ENCODE measurements around the gene UPP1.

UPP1 gene

DNA sequence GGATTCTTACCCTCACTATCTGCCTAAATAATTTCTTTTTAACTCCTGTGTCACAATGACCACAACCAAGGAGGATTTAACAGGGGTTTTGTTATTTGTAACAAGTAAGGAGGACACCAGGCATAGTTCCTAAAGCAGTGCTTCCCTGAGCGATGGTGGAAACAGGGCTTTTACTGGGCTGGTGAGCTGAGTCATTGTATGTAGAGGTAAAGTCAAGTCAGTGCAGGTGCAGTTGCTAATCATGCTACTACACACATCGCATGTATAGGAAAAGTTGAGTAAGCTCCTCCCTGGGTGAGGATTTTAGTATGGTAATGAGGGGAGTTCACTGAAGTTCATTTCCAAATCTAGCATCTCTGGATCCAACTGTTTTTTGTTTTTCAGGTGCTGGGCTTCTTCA is 59.2 kb downstream of the UPP1 start:
- H3K27me3 ChIP-seq (ENCODE audit: control insufficient read depth, insufficient read depth, low read length, poor library complexity, severe bottlenecking): no peaks in the 10 kb centered on the region
- WGBS, 2 experiments: 96% methylated on average over 2 of the region's 2 CpGs
- H3K4me3 ChIP-seq (ENCODE audit: insufficient read depth, low read depth, low read length): no peak overlapping the region
- H3K27ac ChIP-seq (ENCODE audit: insufficient read depth, low read depth, low read length, poor library complexity, severe bottlenecking): no peak overlapping the region
- H3K9me3 ChIP-seq (ENCODE audit: control insufficient read depth, low read length): no peaks in the 10 kb centered on the region
- H3K36me3 ChIP-seq (ENCODE audit: control insufficient read depth, insufficient read depth, low read length): no peaks in the 10 kb centered on the region
- no peaks in the 10 kb centered on the region for H3K4me1 ChIP-seq (ENCODE audit: control insufficient read depth, insufficient read depth, low read length)

- Histone ChIP-seq H3K27me3 (ENCODE audit: control insufficient read depth, insufficient read depth, low read length, poor library complexity, severe bottlenecking) (no peaks in the 10 kb centered on the region), H3K4me3 (ENCODE audit: insufficient read depth, low read depth, low read length) (no peak overlapping the region), H3K36me3 (ENCODE audit: control insufficient read depth, insufficient read depth, low read length) (no peaks in the 10 kb centered on the region), H3K4me1 (ENCODE audit: control insufficient read depth, insufficient read depth, low read length) (no peaks in the 10 kb centered on the region), H3K9me3 (ENCODE audit: control insufficient read depth, low read length) (no peaks in the 10 kb centered on the region), H3K27ac (ENCODE audit: insufficient read depth, low read depth, low read length, poor library complexity, severe bottlenecking) (no peak overlapping the region)
Measured at GRCh38 chr7:48149058-48149457, 60.0 kb downstream of the UPP1 start.

GRCh38 chr7:48150086-48150485 is 61.0 kb downstream of the UPP1 start:
- H3K9me3 ChIP-seq (ENCODE audit: control insufficient read depth, low read length): no peaks in the 10 kb centered on the region
- whole genome bisulfite sequencing, 2 experiments: 91 to 95% methylated on average over 3 of the region's 3 CpGs
- no peak overlapping the region for H3K4me3 ChIP-seq (ENCODE audit: insufficient read depth, low read depth, low read length)
- no peaks in the 10 kb centered on the region for H3K36me3 ChIP-seq (ENCODE audit: control insufficient read depth, insufficient read depth, low read length)
- H3K27ac ChIP-seq (ENCODE audit: insufficient read depth, low read depth, low read length, poor library complexity, severe bottlenecking): no peak overlapping the region
- H3K27me3 ChIP-seq (ENCODE audit: control insufficient read depth, insufficient read depth, low read length, poor library complexity, severe bottlenecking): no peaks in the 10 kb centered on the region
- no peaks in the 10 kb centered on the region for H3K4me1 ChIP-seq (ENCODE audit: control insufficient read depth, insufficient read depth, low read length)

- Histone ChIP-seq H3K27me3 (ENCODE audit: control insufficient read depth, insufficient read depth, low read length, poor library complexity, severe bottlenecking) (no peaks in the 10 kb centered on the region), H3K9me3 (ENCODE audit: control insufficient read depth, low read length) (no peaks in the 10 kb centered on the region), H3K27ac (ENCODE audit: insufficient read depth, low read depth, low read length, poor library complexity, severe bottlenecking) (no peak overlapping the region), H3K4me3 (ENCODE audit: insufficient read depth, low read depth, low read length) (no peak overlapping the region), H3K36me3 (ENCODE audit: control insufficient read depth, insufficient read depth, low read length) (no peaks in the 10 kb centered on the region), H3K4me1 (ENCODE audit: control insufficient read depth, insufficient read depth, low read length) (no peaks in the 10 kb centered on the region)
- 92 to 93% methylated on average over 8 of the region's 8 CpGs for WGBS, 2 experiments
Measured at GRCh38 chr7:48154792-48155413, 65.8 kb downstream of the UPP1 start.

All from ectodermal cell (in vitro differentiated cells).